ENCODE measurements around the gene USP3. TPM values are rescaled to one million over a fixed set of nuclear protein-coding genes. Genes with fewer than 3 reads are reported as not detected.
A peak's percentile ranks its signal among the peaks of the same experiment; 100 is the strongest.

USP3 gene
- total and polyA plus RNA-seq, 2 of the 13 experiments (the other 11 are each of a cell fraction or from before 2014, with no cell fraction given) = 14.3 to 61.2 TPM

DNA sequence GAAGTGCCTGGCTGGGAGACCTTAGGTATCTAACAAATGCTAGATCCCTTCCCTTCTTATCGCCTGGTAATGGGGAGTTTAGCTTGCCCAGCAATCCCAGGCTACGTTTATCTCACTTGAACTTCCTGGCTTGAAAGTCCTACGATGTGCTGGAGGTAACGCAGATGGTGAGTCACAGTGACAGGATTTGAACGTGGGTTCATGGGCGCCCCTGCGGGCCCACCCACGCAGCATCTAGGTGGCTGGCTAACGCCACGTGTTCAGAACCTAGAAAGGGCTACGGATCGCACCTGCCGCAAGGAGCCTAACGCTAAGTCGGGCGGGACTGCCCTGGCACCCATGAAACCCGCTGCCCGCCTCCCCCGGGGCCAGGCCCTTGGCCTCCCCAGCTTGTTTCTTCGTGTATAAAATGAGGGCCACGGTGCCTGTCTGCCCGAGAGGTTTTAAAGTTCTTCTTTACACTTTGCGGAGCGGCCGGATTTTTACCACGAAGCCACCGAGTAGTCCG is 600 bp upstream of the USP3 start (continued):
- TF ChIP-seq, protein P1, sequence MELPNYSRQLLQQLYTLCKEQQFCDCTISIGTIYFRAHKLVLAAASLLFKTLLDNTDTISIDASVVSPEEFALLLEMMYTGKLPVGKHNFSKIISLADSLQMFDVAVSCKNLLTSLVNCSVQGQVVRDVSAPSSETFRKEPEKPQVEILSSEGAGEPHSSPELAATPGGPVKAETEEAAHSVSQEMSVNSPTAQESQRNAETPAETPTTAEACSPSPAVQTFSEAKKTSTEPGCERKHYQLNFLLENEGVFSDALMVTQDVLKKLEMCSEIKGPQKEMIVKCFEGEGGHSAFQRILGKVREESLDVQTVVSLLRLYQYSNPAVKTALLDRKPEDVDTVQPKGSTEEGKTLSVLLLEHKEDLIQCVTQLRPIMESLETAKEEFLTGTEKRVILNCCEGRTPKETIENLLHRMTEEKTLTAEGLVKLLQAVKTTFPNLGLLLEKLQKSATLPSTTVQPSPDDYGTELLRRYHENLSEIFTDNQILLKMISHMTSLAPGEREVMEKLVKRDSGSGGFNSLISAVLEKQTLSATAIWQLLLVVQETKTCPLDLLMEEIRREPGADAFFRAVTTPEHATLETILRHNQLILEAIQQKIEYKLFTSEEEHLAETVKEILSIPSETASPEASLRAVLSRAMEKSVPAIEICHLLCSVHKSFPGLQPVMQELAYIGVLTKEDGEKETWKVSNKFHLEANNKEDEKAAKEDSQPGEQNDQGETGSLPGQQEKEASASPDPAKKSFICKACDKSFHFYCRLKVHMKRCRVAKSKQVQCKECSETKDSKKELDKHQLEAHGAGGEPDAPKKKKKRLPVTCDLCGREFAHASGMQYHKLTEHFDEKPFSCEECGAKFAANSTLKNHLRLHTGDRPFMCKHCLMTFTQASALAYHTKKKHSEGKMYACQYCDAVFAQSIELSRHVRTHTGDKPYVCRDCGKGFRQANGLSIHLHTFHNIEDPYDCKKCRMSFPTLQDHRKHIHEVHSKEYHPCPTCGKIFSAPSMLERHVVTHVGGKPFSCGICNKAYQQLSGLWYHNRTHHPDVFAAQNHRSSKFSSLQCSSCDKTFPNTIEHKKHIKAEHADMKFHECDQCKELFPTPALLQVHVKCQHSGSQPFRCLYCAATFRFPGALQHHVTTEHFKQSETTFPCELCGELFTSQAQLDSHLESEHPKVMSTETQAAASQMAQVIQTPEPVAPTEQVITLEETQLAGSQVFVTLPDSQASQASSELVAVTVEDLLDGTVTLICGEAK (IDR thresholded peaks at IDR 0.05) = no peak
- TF ChIP-seq, protein P1 (CRISPR knock-in tag; IDR thresholded peaks at IDR 0.05) = 0 out of 2 replicates have a peak, but pooled peaks have one; percentile 49
- no peak for TF ChIP-seq ZNF354B (CRISPR knock-in tag; IDR thresholded peaks at IDR 0.05)
- no peak for TF ChIP-seq POLR2AphosphoS5 (IDR thresholded peaks at IDR 0.05; ENCODE audit: low read depth, low read length)
- no peak for TF ChIP-seq ISX (CRISPR knock-in tag; conservative IDR thresholded peaks at IDR 0.05)
- TF ChIP-seq NR2F6 (IDR thresholded peaks at IDR 0.05) = peak; percentile 45; the same call in 1 of the 2 replicates
- TF ChIP-seq NR2F6 (CRISPR knock-in tag; IDR thresholded peaks at IDR 0.05) = no peak
- TF ChIP-seq NFKBIZ (CRISPR knock-in tag; IDR thresholded peaks at IDR 0.05) = no peak
- TF ChIP-seq KDM4B (CRISPR knock-in tag; IDR thresholded peaks at IDR 0.05) = no peak
- TF ChIP-seq NFIB (CRISPR knock-in tag; IDR thresholded peaks at IDR 0.05; ENCODE audit: borderline replicate concordance) = no peak
- TF ChIP-seq TOE1 (CRISPR knock-in tag; IDR thresholded peaks at IDR 0.05) = no peak
- TF ChIP-seq RFX5 (IDR thresholded peaks at IDR 0.05; ENCODE audit: low read depth, low read length) = no peak
- TF ChIP-seq, protein P2, sequence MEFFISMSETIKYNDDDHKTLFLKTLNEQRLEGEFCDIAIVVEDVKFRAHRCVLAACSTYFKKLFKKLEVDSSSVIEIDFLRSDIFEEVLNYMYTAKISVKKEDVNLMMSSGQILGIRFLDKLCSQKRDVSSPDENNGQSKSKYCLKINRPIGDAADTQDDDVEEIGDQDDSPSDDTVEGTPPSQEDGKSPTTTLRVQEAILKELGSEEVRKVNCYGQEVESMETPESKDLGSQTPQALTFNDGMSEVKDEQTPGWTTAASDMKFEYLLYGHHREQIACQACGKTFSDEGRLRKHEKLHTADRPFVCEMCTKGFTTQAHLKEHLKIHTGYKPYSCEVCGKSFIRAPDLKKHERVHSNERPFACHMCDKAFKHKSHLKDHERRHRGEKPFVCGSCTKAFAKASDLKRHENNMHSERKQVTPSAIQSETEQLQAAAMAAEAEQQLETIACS (CRISPR knock-in tag; IDR thresholded peaks at IDR 0.05) = no peak
- no peak for TF ChIP-seq ZNF136 (CRISPR knock-in tag; IDR thresholded peaks at IDR 0.05; ENCODE audit: low read depth)
- TF ChIP-seq ZNF530 (CRISPR knock-in tag; IDR thresholded peaks at IDR 0.05; ENCODE audit: low read depth) = no peak
- no peak for TF ChIP-seq ZNF589 (CRISPR knock-in tag; conservative IDR thresholded peaks at IDR 0.05)
- TF ChIP-seq ZNF562 (CRISPR knock-in tag; IDR thresholded peaks at IDR 0.05; ENCODE audit: borderline replicate concordance) = no peak
- TF ChIP-seq, protein P3, sequence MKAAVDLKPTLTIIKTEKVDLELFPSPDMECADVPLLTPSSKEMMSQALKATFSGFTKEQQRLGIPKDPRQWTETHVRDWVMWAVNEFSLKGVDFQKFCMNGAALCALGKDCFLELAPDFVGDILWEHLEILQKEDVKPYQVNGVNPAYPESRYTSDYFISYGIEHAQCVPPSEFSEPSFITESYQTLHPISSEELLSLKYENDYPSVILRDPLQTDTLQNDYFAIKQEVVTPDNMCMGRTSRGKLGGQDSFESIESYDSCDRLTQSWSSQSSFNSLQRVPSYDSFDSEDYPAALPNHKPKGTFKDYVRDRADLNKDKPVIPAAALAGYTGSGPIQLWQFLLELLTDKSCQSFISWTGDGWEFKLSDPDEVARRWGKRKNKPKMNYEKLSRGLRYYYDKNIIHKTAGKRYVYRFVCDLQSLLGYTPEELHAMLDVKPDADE (CRISPR knock-in tag; IDR thresholded peaks at IDR 0.05) = no peak
- TF ChIP-seq FOSL2 (CRISPR knock-in tag; IDR thresholded peaks at IDR 0.05) = peak; percentile 86
- no peak for TF ChIP-seq ERF (CRISPR knock-in tag; IDR thresholded peaks at IDR 0.05)

Measured in HepG2 (cell line).